Activated naive CD4-positive, alpha-beta T cell treated with anti-CD3 and anti-CD28 coated beads for 36 hours (primary cell): Measurements from ENCODE around the gene CCNI2. TPM values are rescaled to one million over a fixed set of nuclear protein-coding genes. Genes with fewer than 3 reads are reported as not detected.

ENCODE experiments used
- CTCF ChIA-PET: fragments of 350-600 bp; sonication (Branson Sonifier 250); formaldehyde crosslinking; loops from one replicate; lab custom pipeline; 2021; ENCODE audit warnings: antibody characterized with exemption; lab: Charles Lee
- DNase-seq: peaks from one replicate; pipeline ENCODE4 v3.0.0-alpha.2; 2020
- H3K27ac Mint-ChIP-seq: one replicate; pipeline ENCODE4 v1.8.0; 2021; ENCODE audit warnings: mild to moderate bottlenecking, mixed read lengths
- H3K27me3 Mint-ChIP-seq: one replicate; pipeline ENCODE4 v1.8.0; 2021; ENCODE audit warnings: low read depth, mixed read lengths
- H3K36me3 Mint-ChIP-seq: one replicate; pipeline ENCODE4 v1.8.0; 2021; ENCODE audit warnings: low read depth, mixed read lengths
- H3K4me1 Mint-ChIP-seq: one replicate; pipeline ENCODE4 v1.8.0; 2021; ENCODE audit warnings: low read depth, mixed read lengths
- H3K4me3 Mint-ChIP-seq: one replicate; pipeline ENCODE4 v1.8.0; 2021; ENCODE audit warnings: mild to moderate bottlenecking, moderate library complexity, mixed read lengths
- H3K9me3 Mint-ChIP-seq: one replicate; pipeline ENCODE4 v1.8.0; 2021; ENCODE audit warnings: mixed read lengths
- intact Hi-C: fragments of 100-400 bp; cut with micrococcal nuclease; formaldehyde crosslinking; loops from one replicate; pipeline ENCODE4 v1.15.1; 2023
- total RNA-seq, 2 experiments: library from RNA; stranded (reverse); gene quantifications; one replicate each; pipeline ENCODE4 v1.2.3, GENCODE V29; 2021

Gene CCNI2
- total RNA-seq, 2 experiments from 2014 or later = 1.4 to 2.5 TPM

DNA sequence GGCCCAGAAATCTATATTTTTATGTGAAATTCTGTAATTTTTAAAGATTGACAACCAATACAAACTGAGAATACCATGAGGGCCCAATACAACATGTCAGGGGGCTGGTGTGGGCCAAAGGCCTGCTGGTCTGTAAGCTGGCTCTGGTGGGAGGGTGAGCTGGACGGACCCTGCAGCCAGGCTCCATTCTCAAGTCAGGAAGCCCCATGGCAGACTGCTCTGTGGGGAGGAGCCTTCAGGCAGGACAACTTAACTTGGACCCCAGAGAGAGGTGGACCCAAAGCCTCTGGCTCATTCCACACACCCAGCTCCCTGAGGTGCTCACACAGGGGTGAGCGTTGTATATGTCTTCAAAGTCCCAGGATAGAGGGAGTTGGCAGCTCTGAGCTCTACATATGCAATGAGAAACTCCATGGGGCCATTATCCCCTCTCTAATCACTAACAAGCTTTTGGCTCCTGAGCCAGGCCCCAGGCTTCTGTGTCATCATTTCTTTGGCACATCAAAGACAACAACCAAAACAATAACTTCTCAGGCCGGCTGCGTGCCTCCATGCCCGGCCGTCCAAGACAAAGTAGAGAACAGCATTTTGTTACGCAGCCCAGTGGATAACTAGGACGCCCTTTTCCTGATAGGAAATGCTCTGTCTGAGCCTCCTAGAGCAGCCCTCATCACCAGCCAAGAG is 23.4 kb downstream of the CCNI2 start:
- Mint-ChIP-seq H3K4me3 (no peak overlapping the region), H3K4me1 (no peaks in the 10 kb centered on the region), H3K36me3 (no peaks in the 10 kb centered on the region), H3K27ac (no peak overlapping the region), H3K27me3 (no peaks in the 10 kb centered on the region), H3K9me3 (no peaks in the 10 kb centered on the region)
- intact Hi-C loops = no loop called here
- no peak for DNase-seq
- CTCF ChIA-PET = no interaction called here

DNA sequence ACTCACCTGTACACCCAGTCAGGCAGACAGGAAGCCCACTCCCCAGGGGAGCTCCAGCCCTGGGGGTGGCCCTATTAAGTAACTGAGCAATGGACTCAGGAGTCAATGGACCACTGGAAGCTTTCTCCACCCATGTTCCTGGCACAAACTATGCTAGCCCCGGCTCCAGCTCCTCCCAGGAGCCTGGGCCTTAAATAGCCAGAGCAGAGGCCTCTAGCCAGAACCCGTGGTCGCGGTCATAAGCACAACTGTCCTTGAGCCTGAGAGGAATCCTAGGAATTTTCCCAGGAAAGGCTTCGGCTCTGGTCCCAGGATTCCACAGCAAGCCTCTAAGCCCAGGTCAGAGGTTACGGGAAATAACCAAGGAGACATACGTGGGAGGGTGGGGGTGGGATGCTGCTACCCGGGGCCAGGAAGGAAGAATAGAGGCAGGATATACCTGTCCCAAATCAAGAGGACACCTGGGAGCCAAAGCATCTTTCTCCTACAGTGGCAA is 24.3 kb downstream of the CCNI2 start:
- Mint-ChIP-seq H3K4me3 (no peak overlapping the region), H3K4me1 (peaks cover 3% of the 10 kb centered on the region), H3K36me3 (no peaks in the 10 kb centered on the region), H3K27ac (no peak overlapping the region), H3K27me3 (peaks cover 2% of the 10 kb centered on the region), H3K9me3 (no peaks in the 10 kb centered on the region)
- no peak for DNase-seq
- CTCF ChIA-PET = no interaction called here
- intact Hi-C loops = no loop called here

DNA sequence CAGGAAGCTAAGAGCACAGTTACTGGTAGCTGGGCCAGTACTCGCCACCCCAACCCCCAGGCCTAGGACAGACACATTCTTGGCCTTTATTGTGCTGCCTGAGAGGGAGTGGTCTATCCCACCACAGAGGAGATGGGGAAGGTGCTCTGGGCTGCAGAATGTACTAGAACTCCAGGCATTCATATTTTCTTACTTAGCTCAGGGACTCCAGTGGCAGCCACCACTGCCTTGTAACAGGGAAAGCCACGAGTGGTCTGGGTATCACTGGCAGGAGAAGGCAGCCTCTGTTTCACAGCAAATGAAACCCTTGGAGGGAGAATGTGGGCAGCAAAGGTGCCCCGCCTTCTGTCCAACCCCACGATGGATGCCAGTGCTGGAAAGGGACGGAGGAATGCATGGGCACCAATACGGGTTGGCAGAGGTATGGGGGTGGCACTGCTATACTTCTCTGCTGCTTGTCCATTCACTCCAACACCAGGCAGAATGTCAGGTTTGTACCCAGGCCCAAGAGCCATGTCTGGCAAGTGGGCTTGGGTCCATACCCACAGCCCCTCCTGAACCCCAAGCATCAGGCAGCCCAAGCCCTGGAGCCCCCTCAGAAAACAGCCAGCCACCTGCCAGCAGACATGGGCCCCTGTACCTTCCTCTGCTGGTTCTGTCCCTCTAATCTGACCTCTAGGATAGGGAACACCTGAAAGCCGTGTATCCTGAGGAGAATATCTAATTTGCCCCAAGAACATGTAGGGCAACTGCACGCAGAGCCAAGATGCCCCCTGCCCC is 25.3 kb downstream of the CCNI2 start:
- intact Hi-C loops = no loop called here
- DNase-seq = no peak
- no peak overlapping the region for H3K27ac Mint-ChIP-seq

GRCh38 chr5:132773114-132773513 is 25.9 kb downstream of the CCNI2 start:
- Mint-ChIP-seq H3K9me3 (no peaks in the 10 kb centered on the region), H3K4me3 (no peak overlapping the region), H3K27me3 (peaks cover 6% of the 10 kb centered on the region), H3K4me1 (peaks cover 5% of the 10 kb centered on the region), H3K36me3 (no peaks in the 10 kb centered on the region), H3K27ac (no peak overlapping the region)
- no peak for DNase-seq
- intact Hi-C loops = no loop called here
- CTCF ChIA-PET = no interaction called here

More for the DNA sequence above, 25.3 kb downstream of the CCNI2 start:
- peaks cover 3% of the 10 kb centered on the region for H3K4me1 Mint-ChIP-seq
- no peaks in the 10 kb centered on the region for H3K9me3 Mint-ChIP-seq
- no peaks in the 10 kb centered on the region for H3K36me3 Mint-ChIP-seq
- CTCF ChIA-PET = no interaction called here
- peaks cover 2% of the 10 kb centered on the region for H3K27me3 Mint-ChIP-seq
- H3K4me3 Mint-ChIP-seq = no peak overlapping the region

DNA sequence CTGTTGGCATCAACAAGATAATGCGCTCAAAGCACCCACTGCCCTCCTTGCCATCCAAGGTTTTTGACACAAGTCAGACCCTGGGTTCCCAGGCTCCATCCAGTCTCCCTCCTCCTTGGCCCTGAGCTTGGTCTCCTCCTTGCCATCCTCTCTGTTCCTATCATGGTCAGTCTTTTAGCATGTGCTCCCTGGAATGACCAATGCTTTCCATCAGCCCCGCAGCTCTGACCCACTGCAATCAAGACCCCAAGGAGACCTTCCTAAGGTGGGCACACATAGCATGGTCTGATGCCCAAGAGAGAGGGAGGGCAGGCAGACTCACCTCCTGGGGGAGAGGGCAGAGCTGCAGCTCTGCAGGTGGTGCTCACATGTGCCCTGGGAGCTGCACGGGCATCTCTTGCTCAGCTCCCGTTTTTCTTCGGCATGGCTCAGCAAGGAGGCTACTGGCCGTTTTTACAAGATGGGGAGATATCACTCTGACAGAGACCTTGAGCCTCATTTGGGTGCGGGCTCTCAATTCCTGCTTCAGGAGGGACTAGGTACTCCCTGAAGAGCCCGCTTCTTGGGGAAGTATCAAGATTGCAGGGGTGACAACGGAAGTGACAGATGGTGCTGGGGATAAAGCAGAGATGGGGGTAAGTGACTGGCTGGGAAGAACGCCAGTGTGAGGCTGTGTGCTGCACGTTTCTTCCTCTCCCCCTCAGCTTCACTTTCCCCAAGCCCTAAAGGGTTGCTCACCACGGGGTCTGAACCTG is 26.6 kb downstream of the CCNI2 start:
- no peak overlapping the region for H3K4me3 Mint-ChIP-seq
- CTCF ChIA-PET = no interaction called here
- no peak for DNase-seq

DNA sequence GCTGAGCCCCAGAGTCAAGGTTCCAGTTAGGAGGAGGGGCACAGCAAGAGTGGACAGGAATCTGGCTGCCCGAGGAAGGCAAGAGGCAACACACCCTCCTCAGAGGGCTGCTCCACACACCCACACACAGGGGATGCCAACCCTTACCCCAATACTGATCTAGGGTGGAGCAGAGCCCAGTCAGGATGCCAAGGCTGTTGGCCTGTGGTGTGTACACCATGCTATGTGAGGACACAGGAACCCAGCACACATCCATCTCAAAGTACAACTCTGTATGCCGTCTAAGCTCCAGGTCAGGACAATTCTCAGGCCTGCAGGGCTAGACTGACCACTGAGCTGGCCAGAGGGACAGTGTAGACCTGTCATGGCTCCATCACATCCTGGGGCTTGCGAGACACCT is 27.2 kb downstream of the CCNI2 start:
- intact Hi-C loops = no loop called here
- H3K27me3 Mint-ChIP-seq = peaks cover 15% of the 10 kb centered on the region
- H3K4me3 Mint-ChIP-seq = no peak overlapping the region
- H3K27ac Mint-ChIP-seq = no peak overlapping the region
- CTCF ChIA-PET = no interaction called here
- no peaks in the 10 kb centered on the region for H3K9me3 Mint-ChIP-seq
- H3K4me1 Mint-ChIP-seq = peaks cover 6% of the 10 kb centered on the region
- H3K36me3 Mint-ChIP-seq = no peaks in the 10 kb centered on the region
- DNase-seq = no peak

More for the DNA sequence above, 26.6 kb downstream of the CCNI2 start:
- H3K36me3 Mint-ChIP-seq = no peaks in the 10 kb centered on the region
- intact Hi-C loops = no loop called here
- H3K27me3 Mint-ChIP-seq = peaks cover 11% of the 10 kb centered on the region
- H3K4me1 Mint-ChIP-seq = peaks cover 6% of the 10 kb centered on the region
- H3K27ac Mint-ChIP-seq = no peak overlapping the region
- H3K9me3 Mint-ChIP-seq = no peaks in the 10 kb centered on the region

GRCh38 chr5:132774896-132775295 is 27.7 kb downstream of the CCNI2 start:
- no peak for DNase-seq
- H3K27ac Mint-ChIP-seq = no peak overlapping the region
- intact Hi-C loops = no loop called here
- H3K36me3 Mint-ChIP-seq = no peaks in the 10 kb centered on the region
- no peaks in the 10 kb centered on the region for H3K9me3 Mint-ChIP-seq
- H3K4me1 Mint-ChIP-seq = peaks cover 6% of the 10 kb centered on the region
- no peak overlapping the region for H3K4me3 Mint-ChIP-seq
- H3K27me3 Mint-ChIP-seq = peaks cover 18% of the 10 kb centered on the region
- CTCF ChIA-PET = no interaction called here

DNA sequence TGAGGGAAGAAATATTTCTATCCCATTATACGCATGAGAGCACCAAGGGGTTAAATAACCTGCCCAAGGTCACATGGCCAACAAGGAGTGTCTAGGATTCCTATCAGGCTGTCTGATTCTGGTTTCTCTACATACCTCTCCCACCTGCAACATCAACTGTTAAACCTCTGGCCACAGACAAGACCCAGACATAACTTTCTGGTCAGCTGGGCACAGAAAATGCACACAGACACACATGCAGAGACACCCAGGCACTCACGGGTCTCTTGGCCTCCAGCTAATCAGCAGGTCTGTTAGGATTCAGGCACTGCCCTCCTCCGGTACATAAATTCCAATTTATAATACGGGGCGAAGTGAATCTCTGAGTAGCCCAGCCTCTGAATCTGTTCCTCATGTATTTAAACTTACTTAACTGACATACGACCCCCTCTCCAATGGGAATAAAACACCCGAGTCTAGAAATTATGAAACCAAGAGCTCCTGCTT is 28.3 kb downstream of the CCNI2 start:
- CTCF ChIA-PET = interaction anchor here (0.6 to 1.5 kb wide), 2 partner anchors 27 to 292 kb away, joined by 3 read pairs; no protein-coding TSS in a partner anchor

GRCh38 chr5:132776131-132776937 is 29.1 kb downstream of the CCNI2 start:
- Mint-ChIP-seq H3K27ac (no peak overlapping the region), H3K4me3 (peak overlapping the region; percentile 67), H3K4me1 (peaks cover 10% of the 10 kb centered on the region), H3K36me3 (no peaks in the 10 kb centered on the region), H3K27me3 (peaks cover 23% of the 10 kb centered on the region), H3K9me3 (no peaks in the 10 kb centered on the region)
- CTCF ChIA-PET = interaction anchor here (0.6 to 1.5 kb wide), 3 partner anchors 26 to 87 kb away, joined by 3 to 4 read pairs (median 4); no protein-coding TSS in a partner anchor
- intact Hi-C loops = loop anchor here (2.0 kb wide), 2 partner anchors 22 to 40 kb away; partner anchors contain the start of gene KIF3A
- DNase-seq = no peak

More for the DNA sequence above, 28.3 kb downstream of the CCNI2 start:
- DNase-seq = no peak
- H3K9me3 Mint-ChIP-seq = no peaks in the 10 kb centered on the region
- intact Hi-C loops = no loop called here
- H3K27me3 Mint-ChIP-seq = peaks cover 20% of the 10 kb centered on the region
- H3K4me1 Mint-ChIP-seq = peaks cover 6% of the 10 kb centered on the region
- no peaks in the 10 kb centered on the region for H3K36me3 Mint-ChIP-seq
- H3K4me3 Mint-ChIP-seq = no peak overlapping the region
- no peak overlapping the region for H3K27ac Mint-ChIP-seq

- Mint-ChIP-seq H3K4me1 (peaks cover 10% of the 10 kb centered on the region), H3K9me3 (no peaks in the 10 kb centered on the region), H3K4me3 (no peak overlapping the region), H3K27ac (no peak overlapping the region), H3K27me3 (peaks cover 26% of the 10 kb centered on the region), H3K36me3 (no peaks in the 10 kb centered on the region)
- CTCF ChIA-PET = interaction anchor here (0.6 to 1.5 kb wide), 3 partner anchors 25 to 87 kb away, joined by 3 to 4 read pairs (median 4); no protein-coding TSS in a partner anchor
- intact Hi-C loops = loop anchor here (1.0 to 2.0 kb wide), 3 partner anchors 22 to 40 kb away; partner anchors contain the start of genes CCNI2 and KIF3A
- no peak for DNase-seq
Observed at GRCh38 chr5:132776938-132777208, 29.6 kb downstream of the CCNI2 start.

DNA sequence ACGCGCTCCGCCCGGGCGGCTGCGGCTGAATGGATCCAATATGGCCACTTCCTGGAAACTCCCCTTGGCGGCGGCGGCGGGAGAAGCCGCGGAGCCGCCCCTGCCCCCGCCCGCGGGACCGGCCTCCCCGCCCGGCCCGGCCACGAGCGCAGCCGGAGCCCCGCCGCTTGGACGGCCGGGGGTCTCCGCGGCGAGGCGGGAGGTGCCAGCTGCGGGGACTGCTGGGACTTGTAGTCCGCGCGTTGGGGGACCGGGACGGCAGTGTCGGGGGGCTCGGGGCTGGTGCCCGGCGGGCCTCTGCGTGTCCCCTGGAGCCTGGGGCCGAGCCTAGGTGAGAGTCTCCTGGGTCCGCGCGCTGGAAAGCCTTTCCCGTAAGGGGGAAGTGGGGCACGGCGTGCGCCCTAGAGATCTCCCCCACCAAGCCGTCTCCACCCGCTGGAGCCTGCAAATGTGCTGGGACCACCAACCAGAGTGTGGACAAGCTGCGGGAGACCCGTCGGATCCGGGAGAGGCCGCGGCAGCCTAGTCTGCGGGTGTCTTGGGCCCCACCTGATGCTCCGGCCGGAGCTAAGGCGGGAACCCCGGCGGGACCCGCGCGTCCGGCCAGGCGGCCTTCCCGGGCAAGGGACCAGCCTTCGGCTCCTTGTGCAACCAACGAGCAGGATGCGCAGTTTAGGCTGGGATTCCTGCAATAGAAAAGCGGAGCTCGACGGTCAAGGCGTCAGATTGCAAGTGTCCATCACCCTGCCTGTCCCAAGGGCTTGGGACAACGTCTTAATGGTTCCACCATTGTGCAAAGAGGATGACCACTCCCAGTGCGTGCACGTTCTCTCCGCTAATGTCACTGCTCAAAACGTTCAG is 30.2 kb downstream of the CCNI2 start, which contains the start of gene SEPTIN8:
Gene SEPTIN8, minus strand, starts transcription at position 31 of the 861 bp plus-strand sequence. CDS start 102 bp downstream, outside the sequence.
- H3K4me3 Mint-ChIP-seq = peak within 1 kb of the TSS; percentile 67
- no peaks in the 10 kb centered on the region for H3K9me3 Mint-ChIP-seq
- intact Hi-C loops = loop anchor here (1.0 to 2.0 kb wide), 3 partner anchors 23 to 41 kb away; partner anchors contain the start of genes CCNI2 and KIF3A
- peaks cover 26% of the 10 kb centered on the region for H3K27me3 Mint-ChIP-seq
- CTCF ChIA-PET = interaction anchor here (0.6 kb wide), 1 partner anchor 88 kb away, joined by 4 read pairs; no protein-coding TSS in a partner anchor
- H3K36me3 Mint-ChIP-seq = no peaks in the 10 kb centered on the region
- peaks cover 10% of the 10 kb centered on the region for H3K4me1 Mint-ChIP-seq
- DNase-seq = peak; percentile 55
- H3K27ac Mint-ChIP-seq = no peak within 1 kb of the TSS
